Keratinocyte (primary cell): ENCODE data around the gene TMEM132C.

Experiments
- EZH2 ChIP-seq: IDR thresholded peaks from one replicate; pipeline ENCODE4 v1.6.1; 2012; ENCODE audit warnings: inconsistent platforms, mild to moderate bottlenecking, low read length, moderate library complexity
- TF ChIP-seq, protein P1 (sequence below), 3 experiments: IDR thresholded peaks in 1 of 3; conservative IDR thresholded peaks in 1 of 3; optimal IDR thresholded peaks in 1 of 3; 2 replicates in 2 of 3; 3 replicates in 1 of 3; pipeline versions ENCODE3 to v1.5.1; 2011; ENCODE audit warnings: low read length in 3 of 3, mild to moderate bottlenecking in 3 of 3, moderate library complexity in 2 of 3, control low read depth in 1 of 3, inconsistent platforms in 1 of 3; ENCODE audit not compliant: insufficient read depth in 2 of 3; ENCODE audit errors: extremely low read depth in 1 of 3

GRCh38 chr12:128445415-128446127 is 178.6 kb downstream of the TMEM132C start:
- TF ChIP-seq, protein P1, sequence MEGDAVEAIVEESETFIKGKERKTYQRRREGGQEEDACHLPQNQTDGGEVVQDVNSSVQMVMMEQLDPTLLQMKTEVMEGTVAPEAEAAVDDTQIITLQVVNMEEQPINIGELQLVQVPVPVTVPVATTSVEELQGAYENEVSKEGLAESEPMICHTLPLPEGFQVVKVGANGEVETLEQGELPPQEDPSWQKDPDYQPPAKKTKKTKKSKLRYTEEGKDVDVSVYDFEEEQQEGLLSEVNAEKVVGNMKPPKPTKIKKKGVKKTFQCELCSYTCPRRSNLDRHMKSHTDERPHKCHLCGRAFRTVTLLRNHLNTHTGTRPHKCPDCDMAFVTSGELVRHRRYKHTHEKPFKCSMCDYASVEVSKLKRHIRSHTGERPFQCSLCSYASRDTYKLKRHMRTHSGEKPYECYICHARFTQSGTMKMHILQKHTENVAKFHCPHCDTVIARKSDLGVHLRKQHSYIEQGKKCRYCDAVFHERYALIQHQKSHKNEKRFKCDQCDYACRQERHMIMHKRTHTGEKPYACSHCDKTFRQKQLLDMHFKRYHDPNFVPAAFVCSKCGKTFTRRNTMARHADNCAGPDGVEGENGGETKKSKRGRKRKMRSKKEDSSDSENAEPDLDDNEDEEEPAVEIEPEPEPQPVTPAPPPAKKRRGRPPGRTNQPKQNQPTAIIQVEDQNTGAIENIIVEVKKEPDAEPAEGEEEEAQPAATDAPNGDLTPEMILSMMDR (optimal IDR thresholded peaks at IDR 0.05 in 1 of 3, IDR thresholded peaks at IDR 0.05 in 1 of 3, conservative IDR thresholded peaks at IDR 0.05 in 1 of 3; ENCODE audit: extremely low read depth in 1 of 3, insufficient read depth in 2 of 3, low read length in 3 of 3): no peak
- TF ChIP-seq EZH2: no peak
